Activated naive CD8-positive, alpha-beta T cell treated with anti-CD3 and anti-CD28 coated beads, Interleukin-2, amount 10 ng/mL, durations not matched to agents 7 days and 5 days (primary cell): ENCODE measurements around the gene LSP1. TPM values are rescaled to one million over a fixed set of nuclear protein-coding genes. Genes with fewer than 3 reads are reported as not detected.

Source experiments
- ATAC-seq: fragments of 150-1000 bp; cut with Tn5 transposase; one replicate; pipeline ENCODE4 v1.10.0; 2021; ENCODE audit warnings: low read depth, moderate library complexity
- POLR2A ChIA-PET: fragments of 350-600 bp; sonication (Branson Sonifier 250); formaldehyde crosslinking; loops from one replicate; lab custom pipeline; 2021; ENCODE audit warnings: antibody characterized with exemption; lab: Charles Lee
- DNase-seq: peaks from one replicate; pipeline ENCODE4 v3.0.0; 2021
- H3K27ac Mint-ChIP-seq: one replicate; pipeline ENCODE4 v1.8.0; 2022; ENCODE audit warnings: mild to moderate bottlenecking, mixed read lengths
- H3K27me3 Mint-ChIP-seq: one replicate; pipeline ENCODE4 v1.8.0; 2022; ENCODE audit warnings: mild to moderate bottlenecking, moderate library complexity, mixed read lengths
- H3K36me3 Mint-ChIP-seq: one replicate; pipeline ENCODE4 v1.8.0; 2021; ENCODE audit warnings: mild to moderate bottlenecking, mixed read lengths
- H3K4me1 Mint-ChIP-seq: one replicate; pipeline ENCODE4 v1.8.0; 2021; ENCODE audit warnings: mixed read lengths
- H3K4me3 Mint-ChIP-seq: one replicate; pipeline ENCODE4 v1.8.0; 2022; ENCODE audit warnings: mild to moderate bottlenecking, moderate library complexity, mixed read lengths
- H3K9me3 Mint-ChIP-seq: one replicate; pipeline ENCODE4 v1.8.0; 2021; ENCODE audit warnings: mixed read lengths
- total RNA-seq, 2 experiments: library from RNA; stranded (reverse); gene quantifications; one replicate each; pipeline ENCODE4 v1.2.3, GENCODE V29; 2021

The LSP1 gene
- total RNA-seq, 2 experiments from 2014 or later, result 438 to 453 TPM

GRCh38 chr11:1862588-1863351, 9.9 kb downstream of the LSP1 start:
- peaks cover 2% of the 10 kb centered on the region for H3K36me3 Mint-ChIP-seq
- no peaks in the 10 kb centered on the region for H3K27me3 Mint-ChIP-seq
- no peak overlapping the region for H3K4me3 Mint-ChIP-seq
- POLR2A ChIA-PET, result no interaction called here
- H3K4me1 Mint-ChIP-seq, result peaks cover 5% of the 10 kb centered on the region
- DNase-seq (no peak), ATAC-seq (no peak)
- no peaks in the 10 kb centered on the region for H3K9me3 Mint-ChIP-seq
- H3K27ac Mint-ChIP-seq, result no peak overlapping the region

- Mint-ChIP-seq H3K27ac (no peak overlapping the region), H3K27me3 (no peaks in the 10 kb centered on the region), H3K36me3 (peaks cover 2% of the 10 kb centered on the region), H3K4me1 (peaks cover 5% of the 10 kb centered on the region), H3K9me3 (no peaks in the 10 kb centered on the region), H3K4me3 (no peak overlapping the region)
- no peak for ATAC-seq
- POLR2A ChIA-PET, result no interaction called here
- DNase-seq, result no peak
These were observed 10.7 kb downstream of the LSP1 start for GRCh38 chr11:1863352-1864216.

DNA sequence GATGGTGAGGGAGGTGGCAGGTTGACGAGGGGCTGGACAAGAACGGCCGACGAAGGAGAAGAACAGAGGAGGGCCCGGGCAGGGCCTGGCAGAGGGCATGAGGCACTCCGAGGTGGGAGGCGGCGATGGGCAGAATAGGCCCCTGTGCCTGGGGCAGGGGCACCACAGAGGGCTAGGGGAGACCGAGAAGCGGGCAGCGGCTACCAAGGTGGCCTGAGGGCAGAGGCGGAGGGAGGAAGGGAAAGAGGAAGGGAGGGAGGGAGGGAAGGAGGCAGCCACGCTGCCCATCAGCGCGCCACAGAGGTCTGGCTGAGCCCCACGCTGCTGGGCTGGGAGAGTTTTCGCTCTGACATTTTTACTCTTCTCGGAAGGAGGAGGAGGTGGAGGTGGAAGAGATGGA, 11.3 kb downstream of the LSP1 start:
- Mint-ChIP-seq H3K4me1 (peaks cover 9% of the 10 kb centered on the region), H3K4me3 (no peak overlapping the region), H3K9me3 (no peaks in the 10 kb centered on the region), H3K27me3 (no peaks in the 10 kb centered on the region), H3K27ac (no peak overlapping the region), H3K36me3 (peaks cover 4% of the 10 kb centered on the region)
- POLR2A ChIA-PET, result no interaction called here
- no peak for DNase-seq
- ATAC-seq, result no peak

- no peak overlapping the region for H3K27ac Mint-ChIP-seq
- no peak for DNase-seq
- POLR2A ChIA-PET, result interaction anchor here (0.5 to 1.0 kb wide), 2 partner anchors 12 to 72 kb away, joined by 3 to 5 read pairs; no protein-coding TSS in a partner anchor
- no peaks in the 10 kb centered on the region for H3K9me3 Mint-ChIP-seq
- H3K27me3 Mint-ChIP-seq, result no peaks in the 10 kb centered on the region
- H3K4me1 Mint-ChIP-seq, result peaks cover 10% of the 10 kb centered on the region
- peaks cover 4% of the 10 kb centered on the region for H3K36me3 Mint-ChIP-seq
- no peak overlapping the region for H3K4me3 Mint-ChIP-seq
- ATAC-seq, result no peak
These were observed 12.2 kb downstream of the LSP1 start for GRCh38 chr11:1864831-1865665.

- H3K9me3 Mint-ChIP-seq, result no peaks in the 10 kb centered on the region
- H3K27ac Mint-ChIP-seq, result no peak overlapping the region
- H3K4me3 Mint-ChIP-seq, result no peak overlapping the region
- H3K4me1 Mint-ChIP-seq, result peaks cover 21% of the 10 kb centered on the region
- DNase-seq, result no peak
- H3K36me3 Mint-ChIP-seq, result peaks cover 6% of the 10 kb centered on the region
- POLR2A ChIA-PET, result no interaction called here
- H3K27me3 Mint-ChIP-seq, result no peaks in the 10 kb centered on the region
- ATAC-seq, result no peak
These were observed 13.3 kb downstream of the LSP1 start for GRCh38 chr11:1866226-1866625.

GRCh38 chr11:1866776-1867175, 13.9 kb downstream of the LSP1 start:
- Mint-ChIP-seq H3K27ac (no peak overlapping the region), H3K4me1 (peaks cover 21% of the 10 kb centered on the region)

DNA sequence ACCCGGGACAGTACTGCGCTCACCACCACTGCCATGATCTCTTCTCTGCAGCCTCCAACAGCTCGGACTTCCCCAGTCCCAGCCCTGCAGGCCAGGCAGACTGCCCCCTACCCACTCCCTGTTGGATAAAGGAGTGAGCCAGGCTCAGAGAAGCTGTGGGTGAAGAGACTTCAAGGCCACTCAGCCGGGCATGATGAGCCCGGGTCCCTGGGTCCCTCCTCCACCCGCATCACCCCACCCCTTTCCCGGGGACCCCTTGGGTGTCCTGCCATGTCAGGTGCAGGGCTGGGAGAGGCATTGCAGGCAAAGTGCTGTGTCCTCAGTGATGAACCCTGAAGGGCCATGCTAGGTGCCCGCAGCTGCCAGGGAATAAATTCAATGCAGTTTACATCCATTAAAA, 14.5 kb downstream of the LSP1 start:
- H3K27ac Mint-ChIP-seq, result no peak overlapping the region
- H3K27me3 Mint-ChIP-seq, result no peaks in the 10 kb centered on the region
- POLR2A ChIA-PET, result no interaction called here
- no peaks in the 10 kb centered on the region for H3K9me3 Mint-ChIP-seq
- ATAC-seq, result no peak
- H3K4me1 Mint-ChIP-seq, result peaks cover 22% of the 10 kb centered on the region
- no peak overlapping the region for H3K4me3 Mint-ChIP-seq
- DNase-seq, result no peak
- H3K36me3 Mint-ChIP-seq, result peaks cover 6% of the 10 kb centered on the region

More at GRCh38 chr11:1866776-1867175, 13.9 kb downstream of the LSP1 start:
- H3K4me3 Mint-ChIP-seq, result no peak overlapping the region
- no peak for ATAC-seq
- peaks cover 6% of the 10 kb centered on the region for H3K36me3 Mint-ChIP-seq
- H3K9me3 Mint-ChIP-seq, result no peaks in the 10 kb centered on the region
- H3K27me3 Mint-ChIP-seq, result no peaks in the 10 kb centered on the region
- no peak for DNase-seq
- POLR2A ChIA-PET, result no interaction called here

- Mint-ChIP-seq H3K4me1 (peaks cover 26% of the 10 kb centered on the region), H3K9me3 (no peaks in the 10 kb centered on the region), H3K27me3 (no peaks in the 10 kb centered on the region), H3K27ac (no peak overlapping the region), H3K36me3 (peaks cover 6% of the 10 kb centered on the region), H3K4me3 (no peak overlapping the region)
- POLR2A ChIA-PET, result no interaction called here
- ATAC-seq, result no peak
- no peak for DNase-seq
These were observed 15.3 kb downstream of the LSP1 start for GRCh38 chr11:1868056-1868635.

DNA sequence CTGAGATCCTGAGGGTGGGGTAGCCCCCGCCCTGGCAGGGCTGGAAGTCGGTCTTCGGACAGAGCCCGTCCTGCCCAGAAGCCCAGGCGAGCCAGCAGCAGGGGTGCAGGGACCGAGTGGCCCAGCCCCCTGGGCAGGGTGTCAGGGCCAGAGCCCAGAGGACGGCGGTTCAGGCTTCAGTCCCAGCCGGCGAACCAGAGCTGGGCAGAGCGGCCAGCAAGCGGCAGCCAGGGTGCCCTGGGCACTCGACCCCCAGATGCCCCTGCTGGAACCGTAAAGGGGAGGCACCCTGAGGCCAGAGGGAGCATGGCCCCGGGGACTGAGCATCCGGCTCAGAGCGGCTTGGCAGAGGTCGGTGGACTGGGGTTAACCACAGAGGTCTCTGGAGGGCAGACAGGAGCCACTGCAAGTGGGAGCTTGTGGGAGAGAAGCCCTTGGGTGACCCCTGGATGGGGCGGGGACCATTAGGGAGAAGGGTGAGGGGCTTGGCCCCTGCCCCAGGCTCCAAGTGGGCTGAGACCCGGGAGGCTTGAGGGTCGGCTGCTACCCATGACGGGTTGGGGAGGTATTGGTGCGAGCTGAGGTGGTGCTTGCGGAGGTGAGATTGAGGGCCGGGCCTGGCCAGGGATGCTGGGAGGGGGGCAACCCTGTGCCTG, 15.9 kb downstream of the LSP1 start:
- H3K36me3 Mint-ChIP-seq, result peaks cover 6% of the 10 kb centered on the region
- ATAC-seq (no peak), DNase-seq (no peak)
- no peaks in the 10 kb centered on the region for H3K27me3 Mint-ChIP-seq
- H3K27ac Mint-ChIP-seq, result no peak overlapping the region
- peaks cover 27% of the 10 kb centered on the region for H3K4me1 Mint-ChIP-seq
- H3K4me3 Mint-ChIP-seq, result no peak overlapping the region
- H3K9me3 Mint-ChIP-seq, result no peaks in the 10 kb centered on the region
- POLR2A ChIA-PET, result interaction anchor here (1.3 to 1.6 kb wide), 2 partner anchors 12 to 15 kb away, joined by 3 to 4 read pairs; no protein-coding TSS in a partner anchor

DNA sequence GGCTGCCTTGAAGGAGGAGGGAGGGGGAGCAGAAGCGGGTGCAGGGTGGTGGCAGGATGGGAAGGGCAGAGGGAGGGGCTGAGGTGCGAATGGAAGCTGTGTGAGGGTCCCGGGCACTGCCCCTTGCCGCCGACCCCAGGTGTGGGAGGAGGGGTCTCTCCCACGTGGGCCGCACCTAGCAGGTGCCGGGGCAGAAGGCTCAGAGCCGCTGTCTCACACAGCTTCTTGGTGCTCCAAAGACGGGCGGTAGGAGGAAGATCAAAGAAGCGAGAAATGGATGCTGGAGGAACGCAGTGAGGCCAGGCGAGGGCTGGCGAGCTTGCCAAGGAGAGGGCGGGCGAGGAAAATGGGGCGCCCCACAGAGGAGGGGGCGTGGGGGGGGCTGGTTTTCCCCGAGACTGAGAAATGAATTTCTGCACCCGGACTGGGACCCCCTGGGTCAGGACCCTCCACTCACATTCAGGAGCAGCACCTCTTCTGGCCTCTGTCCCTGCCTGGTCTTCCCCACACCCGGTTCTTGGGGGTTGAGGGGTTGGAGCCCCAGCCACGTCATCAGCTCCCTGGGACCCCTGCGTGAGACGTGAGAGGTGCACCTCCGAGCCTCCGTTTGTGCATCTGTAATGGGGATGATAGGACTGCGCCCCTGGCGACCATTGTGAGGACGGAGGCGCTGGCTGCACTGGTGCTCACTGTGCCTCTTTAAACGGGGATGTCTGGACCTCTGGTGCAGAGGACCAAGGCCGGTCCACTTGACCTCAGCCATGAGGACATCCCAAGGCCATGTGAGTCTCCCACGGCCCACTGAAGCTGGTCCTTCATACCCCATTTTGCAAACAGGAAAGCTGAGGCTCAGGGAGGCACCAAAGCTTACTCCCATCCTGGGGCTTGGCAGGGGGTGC, 16.8 kb downstream of the LSP1 start:
- POLR2A ChIA-PET, result interaction anchor here (1.3 to 1.6 kb wide), 2 partner anchors 13 to 16 kb away, joined by 3 to 4 read pairs; no protein-coding TSS in a partner anchor
- no peak overlapping the region for H3K27ac Mint-ChIP-seq

GRCh38 chr11:1870326-1870696, 17.4 kb downstream of the LSP1 start:
- peaks cover 6% of the 10 kb centered on the region for H3K36me3 Mint-ChIP-seq
- peaks cover 27% of the 10 kb centered on the region for H3K4me1 Mint-ChIP-seq
- H3K9me3 Mint-ChIP-seq, result no peaks in the 10 kb centered on the region
- H3K27me3 Mint-ChIP-seq, result no peaks in the 10 kb centered on the region
- POLR2A ChIA-PET, result interaction anchor here (0.9 to 1.6 kb wide), 3 partner anchors 14 to 20 kb away, joined by 3 to 4 read pairs (median 3); no protein-coding TSS in a partner anchor
- H3K27ac Mint-ChIP-seq, result no peak overlapping the region
- no peak for ATAC-seq
- no peak for DNase-seq
- H3K4me3 Mint-ChIP-seq, result peak overlapping the region; percentile 20

More for the DNA sequence above, 16.8 kb downstream of the LSP1 start:
- no peak overlapping the region for H3K4me3 Mint-ChIP-seq
- no peaks in the 10 kb centered on the region for H3K27me3 Mint-ChIP-seq
- no peak for DNase-seq
- no peaks in the 10 kb centered on the region for H3K9me3 Mint-ChIP-seq
- no peak for ATAC-seq
- H3K4me1 Mint-ChIP-seq, result peaks cover 27% of the 10 kb centered on the region
- H3K36me3 Mint-ChIP-seq, result peaks cover 6% of the 10 kb centered on the region
